Stomach (tissue), 9 donors: ENCODE results near the gene ZNF497. TPM values are rescaled to one million over a fixed set of nuclear protein-coding genes. Genes with fewer than 3 reads are reported as not detected.

ENCODE experiments used
- DNase-seq, 2 donors: peaks; one replicate each; pipeline versions ENCODE4 v3.0.0 to v3.0.0-alpha.2; 2013 to 2019
- H3K27ac ChIP-seq, 5 donors: fragments of 200-600 bp in 4 of 5; sonication (generic) in 4 of 5; one replicate each; pipeline ENCODE4 v1.5.1; 2013 to 2019; ENCODE audit warnings: mild to moderate bottlenecking in 1 of 5, moderate library complexity in 1 of 5
- H3K27me3 ChIP-seq, 3 donors: fragments of 200-600 bp; sonication (generic); one replicate each; pipeline ENCODE4 v1.5.1; 2017 to 2019; ENCODE audit warnings: mixed run types in 1 of 3
- H3K36me3 ChIP-seq, 4 donors: fragments of 200-600 bp; sonication (generic); 1 replicate in 3 of 4; 2 replicates in 1 of 4; pipeline ENCODE4 v1.5.1; 2016 to 2019
- H3K4me1 ChIP-seq, 4 donors: fragments of 200-600 bp; sonication (generic); one replicate each; pipeline ENCODE4 v1.5.1; 2016 to 2019
- H3K4me3 ChIP-seq, 4 donors: fragments of 200-600 bp; sonication (generic) in 3 of 4; one replicate each; pipeline ENCODE4 v1.5.1; 2016 to 2019; ENCODE audit warnings: mild to moderate bottlenecking in 1 of 4
- H3K9me3 ChIP-seq, 4 donors: fragments of 200-600 bp; sonication (generic); one replicate each; pipeline ENCODE4 v1.5.1; 2016 to 2019
- CTCF ChIP-seq, 7 experiments: fragments of 450-650 bp in 4 of 7; fragments of 200-600 bp in 3 of 7; sonication (generic) in 3 of 7; IDR thresholded peaks; one replicate each; pipeline ENCODE4 v1.5.1; 2016 to 2019; ENCODE audit warnings: antibody characterized with exemption in 7 of 7, control low read depth in 2 of 7, mild to moderate bottlenecking in 1 of 7
- EP300 ChIP-seq: sonication (generic); formaldehyde crosslinking; IDR thresholded peaks from one replicate; pipeline ENCODE4 v1.6.1; 2017; ENCODE audit warnings: antibody characterized with exemption
- POLR2A ChIP-seq, 4 donors: fragments of 450-650 bp; IDR thresholded peaks; one replicate each; pipeline ENCODE4 v1.6.1; 2016; ENCODE audit warnings: antibody characterized with exemption in 4 of 4, control low read depth in 2 of 4, mild to moderate bottlenecking in 1 of 4, moderate library complexity in 1 of 4
- POLR2AphosphoS5 ChIP-seq, 3 donors: sonication (generic); formaldehyde crosslinking; IDR thresholded peaks; one replicate each; pipeline ENCODE4 v1.6.1; 2016; ENCODE audit warnings: antibody characterized with exemption in 3 of 3
- WGBS, 5 donors: extraction: QIAGEN DNeasy Blood & Tissue Kit in 3 of 5; methylation state at CpG; one replicate each; pipeline versions ENCODE4 v1.1.5 to v1.1.7; 2013 to 2018; 5-methylcytosine and 5-hydroxymethylcytosine counted together
- intact Hi-C: fragments of 100-400 bp; cut with DNase I; formaldehyde crosslinking; loops from one replicate; pipeline ENCODE4 v1.15.1; 2023; ENCODE audit warnings: low total_unique reads
- polyA plus RNA-seq, 3 donors: library from polyadenylated mRNA; stranded (reverse); fragments of 200-250 nt; gene quantifications; one replicate each; pipeline ENCODE4 v1.2.3, GENCODE V29; 2013
- total RNA-seq, 5 donors: library from RNA; depleted of rRNA; stranded (reverse); fragments of >200 nt; gene quantifications; one replicate each; pipeline versions ENCODE4 v1.1.0 to v1.2.3, GENCODE V29; 2014 to 2016
- donor health status: healthy with polysubstance abuse.
- donor health status: Bipolar disorder and iron deficiency.
- donor health status: healthy.

The ZNF497 gene
- total and polyA plus RNA-seq, 8 donors, result 0.12 to 12.3 (median 1.0) TPM; not detected in 1

GRCh38 chr19:58346961-58347929 is 15.3 kb downstream of the ZNF497 start:
- 3 to 5% (median 4%) methylated on average over 41 to 82 of the region's 82 CpGs for WGBS, 5 donors
- peaks cover 0 to 7% (median 0%) of the 10 kb centered on the region in 4 donors for H3K9me3 ChIP-seq
- peak; percentile 54 to 79 for DNase-seq
- peaks cover 0 to 4% (median under 1%) of the 10 kb centered on the region in 4 donors for H3K36me3 ChIP-seq
- TF ChIP-seq POLR2A (IDR thresholded peaks at IDR 0.05), result no peak
- TF ChIP-seq POLR2AphosphoS5 (IDR thresholded peaks at IDR 0.05), result peak in 2 of 3 donors; percentile 21 to 25
- no peak for TF ChIP-seq EP300
- no peak for TF ChIP-seq CTCF (IDR thresholded peaks at IDR 0.05)
- H3K4me3 ChIP-seq, result peak overlapping the region; percentile 49 to 59 (median 53)
- H3K4me1 ChIP-seq, result peaks cover 5 to 45% (median 23%) of the 10 kb centered on the region in 4 donors
- peaks cover 5 to 80% (median 35%) of the 10 kb centered on the region in 3 donors for H3K27me3 ChIP-seq
- H3K27ac ChIP-seq, result peak overlapping the region; percentile 55 to 85 (median 71)
- intact Hi-C loops, result no loop called here

GRCh38 chr19:58345558-58345957 is 17.0 kb downstream of the ZNF497 start:
- Histone ChIP-seq H3K4me3 (no peak overlapping the region), H3K27ac (no peak overlapping the region), H3K36me3 (peaks cover 0 to 17% (median 13%) of the 10 kb centered on the region in 4 donors), H3K27me3 (peaks cover 1 to 63% (median 29%) of the 10 kb centered on the region in 3 donors), H3K9me3 (peaks cover 0 to 7% (median 0%) of the 10 kb centered on the region in 4 donors), H3K4me1 (peaks cover 5 to 38% (median 19%) of the 10 kb centered on the region in 4 donors)
- TF ChIP-seq POLR2A (IDR thresholded peaks at IDR 0.05) (no peak), CTCF (IDR thresholded peaks at IDR 0.05) (no peak), EP300 (no peak)
- DNase-seq, result no peak
- 67 to 75% (median 72%) methylated on average over 5 of the region's 5 CpGs for WGBS, 5 donors
- intact Hi-C loops, result no loop called here

DNA sequence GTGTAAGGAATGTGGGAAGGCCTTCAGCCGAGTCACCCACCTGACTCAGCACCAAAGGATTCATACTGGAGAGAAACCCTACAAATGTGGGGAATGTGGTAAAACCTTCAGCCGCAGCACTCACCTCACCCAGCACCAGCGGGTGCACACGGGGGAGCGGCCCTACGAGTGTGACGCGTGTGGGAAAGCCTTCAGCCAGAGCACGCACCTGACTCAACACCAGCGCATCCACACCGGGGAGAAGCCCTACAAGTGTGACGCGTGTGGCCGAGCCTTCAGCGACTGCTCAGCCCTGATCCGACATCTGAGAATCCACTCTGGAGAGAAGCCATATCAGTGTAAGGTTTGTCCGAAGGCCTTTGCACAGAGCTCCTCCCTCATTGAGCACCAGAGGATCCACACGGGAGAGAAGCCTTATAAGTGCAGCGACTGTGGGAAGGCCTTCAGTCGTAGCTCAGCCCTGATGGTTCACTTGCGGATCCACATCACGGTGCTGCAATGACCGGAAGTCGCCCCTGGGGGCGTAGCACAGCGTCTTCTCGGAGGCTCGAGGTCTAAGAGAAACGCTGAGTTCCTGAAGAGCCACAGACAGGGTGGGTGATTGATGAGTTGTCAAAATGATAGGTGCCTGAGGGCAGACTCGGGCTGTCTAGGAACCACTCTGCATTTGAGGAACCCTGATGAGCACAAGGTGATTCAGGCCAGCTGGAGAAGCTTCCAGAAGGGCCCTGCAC is 23.6 kb downstream of the ZNF497 start:
- H3K36me3 ChIP-seq, result peaks cover 29 to 75% (median 68%) of the 10 kb centered on the region in 4 donors
- no peaks in the 10 kb centered on the region for H3K27me3 ChIP-seq
- H3K9me3 ChIP-seq, result peaks cover 0 to 17% (median 11%) of the 10 kb centered on the region in 4 donors
- no peak overlapping the region for H3K4me3 ChIP-seq
- no peak overlapping the region for H3K27ac ChIP-seq
- no peaks in the 10 kb centered on the region for H3K4me1 ChIP-seq
- TF ChIP-seq EP300 (no peak), POLR2A (IDR thresholded peaks at IDR 0.05) (no peak), POLR2AphosphoS5 (IDR thresholded peaks at IDR 0.05) (no peak), CTCF (IDR thresholded peaks at IDR 0.05) (no peak)
- WGBS, 5 donors, result 76 to 85% (median 82%) methylated on average over 17 to 30 of the region's 30 CpGs
- DNase-seq, result no peak
- intact Hi-C loops, result no loop called here

- no peaks in the 10 kb centered on the region for H3K4me1 ChIP-seq
- no peaks in the 10 kb centered on the region for H3K27me3 ChIP-seq
- intact Hi-C loops, result no loop called here
- H3K27ac ChIP-seq, result no peak overlapping the region
- no peak overlapping the region for H3K4me3 ChIP-seq
- peaks cover 0 to 17% (median 11%) of the 10 kb centered on the region in 4 donors for H3K9me3 ChIP-seq
- TF ChIP-seq CTCF (IDR thresholded peaks at IDR 0.05) (no peak), POLR2AphosphoS5 (IDR thresholded peaks at IDR 0.05) (no peak), EP300 (no peak), POLR2A (IDR thresholded peaks at IDR 0.05) (no peak)
- no peak for DNase-seq
- 97 to 99% (median 98%) methylated on average over 11 of the region's 11 CpGs for WGBS, 5 donors
- H3K36me3 ChIP-seq, result peaks cover 29 to 75% (median 68%) of the 10 kb centered on the region in 4 donors
Measured at GRCh38 chr19:58338336-58338735, 24.2 kb downstream of the ZNF497 start.
